ENCODE data around the gene LILRA1. TPM values are rescaled to one million over a fixed set of nuclear protein-coding genes. Genes with fewer than 3 reads are reported as not detected.

LILRA1 gene
- total RNA-seq, 1 experiment from 2014 or later, result not detected

DNA sequence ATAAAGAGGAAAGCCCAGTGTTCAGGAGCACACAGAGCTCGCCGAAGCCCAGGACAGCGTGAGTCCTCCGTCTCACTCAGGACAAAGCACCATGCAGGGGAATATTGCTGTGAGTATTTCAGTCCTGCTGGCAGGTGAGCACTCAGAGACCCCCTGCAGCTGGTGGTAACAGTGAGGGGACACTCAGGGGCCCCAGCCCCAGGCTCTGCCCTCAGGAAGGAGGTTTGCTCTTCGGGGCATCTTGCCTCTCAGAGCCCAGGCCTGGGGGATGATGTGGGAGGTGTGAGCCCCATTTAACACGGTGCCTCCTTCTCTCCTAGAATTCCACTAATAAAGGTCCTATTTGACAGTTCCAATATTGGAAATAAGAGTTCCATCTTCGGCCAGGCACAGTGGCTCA lies 14.8 kb downstream of the LILRA1 start:
- intact Hi-C loops (cut with micrococcal nuclease; ENCODE audit: unreplicated experiment) (no loop called here), in situ Hi-C loops (cut with HindIII; ENCODE audit: low pct_unique_long_range_greater_than_20kb, low sequenced_read_pairs) (no loop called here)
- POLR2A ChIA-PET, result no interaction called here
- ATAC-seq, result no peak
- CTCF ChIA-PET, result no interaction called here
- DNase-seq (ENCODE audit: low read depth, low spot score), result no peak
- Histone ChIP-seq H3K4me1 (ENCODE audit: control insufficient read depth, insufficient read depth, low read length) (no peaks in the 10 kb centered on the region), H3K9me3 (ENCODE audit: control insufficient read depth, insufficient read depth, low read depth, low read length) (peaks cover 13% of the 10 kb centered on the region; the same call in 1 of the 2 replicates), H3K27ac (ENCODE audit: low read length) (no peak overlapping the region), H3K4me3 (ENCODE audit: low read depth in 2 of 2, low read length in 2 of 2) (no peak overlapping the region), H3K36me3 (ENCODE audit: control insufficient read depth, insufficient read depth, low read length) (no peaks in the 10 kb centered on the region), H3K27me3 (ENCODE audit: control insufficient read depth, insufficient read depth, low read length) (peaks cover 4% of the 10 kb centered on the region)
- no TSS peak for BruUV-seq (replicated peaks)
- TF ChIP-seq TCF7L2 (IDR thresholded peaks at IDR 0.05; ENCODE audit: low read depth, low read length) (no peak), POLR2AphosphoS5 (IDR thresholded peaks at IDR 0.05; ENCODE audit: low read depth, low read length) (no peak), CTCF (IDR thresholded peaks at IDR 0.05) (no peak), SIN3A (IDR thresholded peaks at IDR 0.05; ENCODE audit: borderline replicate concordance, insufficient read depth, low read depth, low read length) (no peak)
- TF ChIP-seq, protein P1, sequence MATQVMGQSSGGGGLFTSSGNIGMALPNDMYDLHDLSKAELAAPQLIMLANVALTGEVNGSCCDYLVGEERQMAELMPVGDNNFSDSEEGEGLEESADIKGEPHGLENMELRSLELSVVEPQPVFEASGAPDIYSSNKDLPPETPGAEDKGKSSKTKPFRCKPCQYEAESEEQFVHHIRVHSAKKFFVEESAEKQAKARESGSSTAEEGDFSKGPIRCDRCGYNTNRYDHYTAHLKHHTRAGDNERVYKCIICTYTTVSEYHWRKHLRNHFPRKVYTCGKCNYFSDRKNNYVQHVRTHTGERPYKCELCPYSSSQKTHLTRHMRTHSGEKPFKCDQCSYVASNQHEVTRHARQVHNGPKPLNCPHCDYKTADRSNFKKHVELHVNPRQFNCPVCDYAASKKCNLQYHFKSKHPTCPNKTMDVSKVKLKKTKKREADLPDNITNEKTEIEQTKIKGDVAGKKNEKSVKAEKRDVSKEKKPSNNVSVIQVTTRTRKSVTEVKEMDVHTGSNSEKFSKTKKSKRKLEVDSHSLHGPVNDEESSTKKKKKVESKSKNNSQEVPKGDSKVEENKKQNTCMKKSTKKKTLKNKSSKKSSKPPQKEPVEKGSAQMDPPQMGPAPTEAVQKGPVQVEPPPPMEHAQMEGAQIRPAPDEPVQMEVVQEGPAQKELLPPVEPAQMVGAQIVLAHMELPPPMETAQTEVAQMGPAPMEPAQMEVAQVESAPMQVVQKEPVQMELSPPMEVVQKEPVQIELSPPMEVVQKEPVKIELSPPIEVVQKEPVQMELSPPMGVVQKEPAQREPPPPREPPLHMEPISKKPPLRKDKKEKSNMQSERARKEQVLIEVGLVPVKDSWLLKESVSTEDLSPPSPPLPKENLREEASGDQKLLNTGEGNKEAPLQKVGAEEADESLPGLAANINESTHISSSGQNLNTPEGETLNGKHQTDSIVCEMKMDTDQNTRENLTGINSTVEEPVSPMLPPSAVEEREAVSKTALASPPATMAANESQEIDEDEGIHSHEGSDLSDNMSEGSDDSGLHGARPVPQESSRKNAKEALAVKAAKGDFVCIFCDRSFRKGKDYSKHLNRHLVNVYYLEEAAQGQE (IDR thresholded peaks at IDR 0.05; ENCODE audit: insufficient read depth in 1 of 2, low read depth in 2 of 2, low read length in 1 of 2), result no peak

DNA sequence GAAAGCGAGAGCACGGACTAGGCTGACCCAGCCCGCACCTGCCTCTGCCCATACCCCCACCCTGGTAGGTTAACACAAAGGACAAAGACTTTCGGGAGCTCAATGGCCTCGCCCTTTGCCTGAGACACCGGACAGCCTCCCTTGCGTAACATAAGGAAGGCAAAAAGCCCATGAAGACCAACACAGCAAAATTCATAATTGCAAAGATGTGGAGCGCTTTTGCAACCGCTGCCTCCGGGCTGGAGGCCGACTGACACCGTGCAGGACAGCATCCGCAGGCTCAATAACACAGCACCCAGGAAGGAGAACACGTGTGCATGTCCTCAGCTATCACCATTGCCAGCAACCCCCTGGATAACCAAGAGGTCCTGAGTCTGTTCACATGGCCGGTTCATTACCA lies 15.4 kb downstream of the LILRA1 start:
- no peak for TF ChIP-seq SIN3A (IDR thresholded peaks at IDR 0.05; ENCODE audit: borderline replicate concordance, insufficient read depth, low read depth, low read length)
- TF ChIP-seq CTCF (IDR thresholded peaks at IDR 0.05), result no peak
- TF ChIP-seq, protein P1 (IDR thresholded peaks at IDR 0.05; ENCODE audit: insufficient read depth in 1 of 2, low read depth in 2 of 2, low read length in 1 of 2), result no peak
- TF ChIP-seq POLR2AphosphoS5 (IDR thresholded peaks at IDR 0.05; ENCODE audit: low read depth, low read length), result no peak
- no peak for TF ChIP-seq TCF7L2 (IDR thresholded peaks at IDR 0.05; ENCODE audit: low read depth, low read length)
- Histone ChIP-seq H3K27me3 (ENCODE audit: control insufficient read depth, insufficient read depth, low read length) (no peaks in the 10 kb centered on the region; the same call in none of the 2 replicates), H3K27ac (ENCODE audit: low read length) (no peak overlapping the region), H3K36me3 (ENCODE audit: control insufficient read depth, insufficient read depth, low read length) (no peaks in the 10 kb centered on the region), H3K4me1 (ENCODE audit: control insufficient read depth, insufficient read depth, low read length) (no peaks in the 10 kb centered on the region), H3K9me3 (ENCODE audit: control insufficient read depth, insufficient read depth, low read depth, low read length) (peaks cover 13% of the 10 kb centered on the region; the same call in 1 of the 2 replicates), H3K4me3 (ENCODE audit: low read depth in 2 of 2, low read length in 2 of 2) (no peak overlapping the region)
- in situ Hi-C loops (cut with HindIII; ENCODE audit: low pct_unique_long_range_greater_than_20kb, low sequenced_read_pairs) (no loop called here), intact Hi-C loops (cut with micrococcal nuclease; ENCODE audit: unreplicated experiment) (no loop called here)
- POLR2A ChIA-PET, result no interaction called here
- DNase-seq (ENCODE audit: low read depth, low spot score) (no peak), ATAC-seq (no peak)
- BruUV-seq (replicated peaks), result no TSS peak
- CTCF ChIA-PET, result no interaction called here
